ENCODE results near the gene PRM2. TPM values are rescaled to one million over a fixed set of nuclear protein-coding genes. Genes with fewer than 3 reads are reported as not detected.

The PRM2 gene
- total RNA-seq, 2 donors from 2014 or later: not detected

DNA sequence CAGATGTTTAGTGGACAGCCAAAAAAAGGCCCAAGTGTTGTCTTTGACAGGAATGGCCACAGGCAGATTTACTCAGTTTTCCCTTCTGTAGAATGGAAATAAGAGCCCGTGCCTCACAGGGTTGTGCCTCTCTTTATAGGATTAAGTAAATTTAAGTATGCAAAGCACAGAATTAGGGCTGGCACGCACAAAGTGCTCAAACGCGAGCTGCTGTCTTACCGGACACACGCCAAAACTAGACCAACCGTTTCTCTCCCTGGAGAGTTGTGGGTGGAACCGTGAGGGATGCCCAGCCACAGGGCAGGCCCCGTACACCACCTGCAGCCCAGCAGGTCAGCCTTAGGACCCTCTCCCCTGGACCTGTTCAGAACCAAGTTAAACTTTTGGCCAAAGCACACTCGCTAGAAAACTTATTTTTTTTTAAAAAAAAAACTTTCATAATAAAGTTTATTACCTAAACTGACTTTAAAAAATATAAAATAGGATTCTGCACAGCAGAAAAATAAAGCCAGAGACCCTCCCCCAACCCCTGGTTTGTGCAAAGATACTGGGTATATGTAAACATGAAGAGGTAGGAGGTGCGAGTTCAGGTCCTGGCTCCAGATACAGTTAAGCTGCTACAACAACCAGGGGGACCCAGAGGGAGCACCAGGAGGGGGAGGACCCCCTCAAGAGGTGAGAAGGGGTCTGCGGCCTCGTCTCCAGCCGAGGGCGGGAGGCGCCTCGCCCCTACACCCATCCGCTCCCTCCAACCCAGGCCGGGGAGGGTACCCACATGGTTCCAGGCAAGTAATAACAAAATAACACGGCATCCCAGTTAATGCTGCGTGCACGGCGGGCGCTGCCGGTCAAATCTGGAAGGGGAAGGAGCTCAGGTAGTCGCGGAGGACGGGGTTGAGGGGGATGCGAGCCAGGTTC is 22.0 kb downstream of the PRM2 start:
- Mint-ChIP-seq H3K27ac (peak overlapping the region; percentile 98), H3K4me3 (peak overlapping the region; percentile 97), H3K4me1 (peaks cover 28% of the 10 kb centered on the region), H3K27me3 (no peaks in the 10 kb centered on the region), H3K9me3 (no peaks in the 10 kb centered on the region), H3K36me3 (ENCODE audit: low read depth) (peaks cover 65% of the 10 kb centered on the region)
- ATAC-seq (replicated peaks): no peak

DNA sequence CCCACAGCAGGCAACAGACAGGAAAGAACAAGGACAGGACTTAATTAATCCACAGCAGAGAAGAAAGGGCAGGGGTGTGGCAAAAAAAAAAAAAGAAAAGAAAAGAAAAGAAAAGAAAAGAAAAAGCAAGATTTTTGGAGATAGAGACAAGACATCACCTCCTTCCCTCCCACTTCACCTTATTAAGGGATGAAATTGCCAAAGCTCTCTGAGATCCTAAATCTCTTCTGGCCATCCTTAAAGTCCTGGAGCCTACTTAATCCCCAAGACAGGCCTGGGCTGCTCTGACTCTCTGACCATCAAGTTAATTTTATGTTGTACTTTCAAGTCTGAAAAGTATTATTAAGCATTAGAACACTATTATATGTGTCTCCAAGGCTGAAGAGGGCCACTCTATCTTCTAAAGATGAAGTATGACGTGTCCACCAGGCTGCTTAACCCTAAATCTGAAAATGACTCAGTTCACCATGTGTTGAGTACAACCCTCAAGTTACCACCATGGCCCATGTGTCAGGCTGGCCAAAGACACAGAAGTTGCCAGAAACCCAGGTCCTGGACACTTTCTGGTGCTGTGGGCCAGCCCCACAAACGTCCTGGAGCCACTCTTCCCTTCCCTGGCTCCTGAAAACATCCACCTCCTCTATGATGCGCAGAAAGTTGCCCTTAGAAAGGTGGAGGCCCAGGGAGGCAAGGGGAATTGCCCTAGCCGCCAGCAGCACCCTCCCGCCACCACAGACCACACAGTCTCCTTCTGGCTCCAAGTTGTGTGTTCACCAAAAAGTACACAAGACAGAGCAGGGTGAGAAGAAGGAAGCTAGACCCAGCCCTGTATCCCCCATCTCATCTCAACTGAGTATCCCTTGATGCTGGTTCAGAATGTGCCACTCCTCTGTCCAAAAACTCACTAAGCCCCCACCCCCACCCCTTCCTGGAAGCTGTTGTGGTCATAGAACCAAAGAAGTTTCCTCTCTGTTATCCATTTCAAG is 23.0 kb downstream of the PRM2 start:
- Mint-ChIP-seq H3K9me3 (no peaks in the 10 kb centered on the region), H3K27me3 (no peaks in the 10 kb centered on the region), H3K4me3 (peak overlapping the region; percentile 97), H3K36me3 (ENCODE audit: low read depth) (peaks cover 65% of the 10 kb centered on the region), H3K4me1 (peaks cover 29% of the 10 kb centered on the region), H3K27ac (peak overlapping the region; percentile 98)
- ATAC-seq (replicated peaks): peak; percentile 50

DNA sequence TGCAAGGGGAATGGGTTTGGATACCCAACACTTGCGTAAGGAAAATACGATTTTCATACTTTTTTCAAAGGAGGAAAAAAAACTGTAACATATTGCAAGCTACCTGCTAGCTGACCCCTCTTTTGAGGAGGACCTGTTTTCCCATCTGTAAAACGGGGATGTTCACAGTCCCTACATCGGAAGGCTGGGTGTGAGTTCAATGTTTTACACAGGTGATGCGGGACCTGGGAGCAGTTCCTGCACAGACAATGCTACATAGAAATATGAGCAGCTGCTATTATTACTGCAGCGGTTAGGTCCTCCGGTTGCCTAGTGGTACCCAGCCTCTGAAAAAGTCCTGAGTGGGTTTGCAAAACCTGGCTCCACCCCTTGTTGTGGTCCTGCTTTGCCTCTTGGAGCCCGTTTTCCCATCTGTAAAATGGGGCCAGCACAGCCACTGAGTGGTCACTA is 23.8 kb downstream of the PRM2 start:
- H3K27ac Mint-ChIP-seq: peak overlapping the region; percentile 98
- peaks cover 23% of the 10 kb centered on the region for H3K4me1 Mint-ChIP-seq
- H3K4me3 Mint-ChIP-seq: peak overlapping the region; percentile 97

DNA sequence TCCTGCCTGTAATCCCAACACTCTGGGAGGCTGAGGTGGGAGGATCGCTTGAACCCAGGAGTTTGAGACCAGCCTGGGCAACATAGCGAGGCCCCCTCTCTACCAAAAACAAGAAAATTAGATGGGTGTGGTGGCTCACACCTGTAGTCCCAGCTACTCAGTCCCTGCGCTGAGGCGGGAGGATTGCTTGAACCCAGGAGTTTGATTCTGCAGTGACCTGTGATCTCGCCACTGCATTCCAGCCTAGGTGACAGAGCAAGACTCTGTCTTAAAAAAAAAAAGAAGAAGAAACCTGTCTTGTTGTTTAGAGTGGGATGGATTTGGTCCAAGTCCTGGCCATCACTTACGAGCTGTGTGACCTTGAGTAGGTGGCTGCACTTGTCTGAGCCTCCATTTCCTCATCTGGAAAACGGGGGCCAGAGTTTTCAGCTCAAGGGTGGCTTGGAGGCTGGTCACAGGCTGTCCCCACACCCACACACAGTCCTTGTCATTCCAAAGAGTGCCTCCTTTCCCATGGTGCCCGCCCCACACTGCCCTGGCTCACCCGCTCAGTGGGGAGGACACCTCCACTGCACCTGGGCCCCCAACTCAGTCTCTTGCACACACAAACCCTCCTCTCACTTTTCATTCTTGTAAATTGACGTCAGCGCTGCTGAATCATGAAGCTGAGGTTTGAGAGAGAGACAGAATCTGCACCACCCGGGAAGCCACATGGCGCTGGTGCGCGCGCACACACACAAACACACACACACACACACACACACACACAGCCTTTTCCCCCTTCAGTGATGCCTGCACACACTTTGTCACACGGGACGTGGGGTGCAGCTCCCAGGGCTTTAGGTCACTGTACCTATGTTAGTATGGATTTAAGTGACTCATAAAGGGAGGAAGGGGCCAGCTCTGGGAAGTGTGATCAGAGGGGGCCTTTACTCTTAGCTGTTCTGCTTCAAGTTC is 24.5 kb downstream of the PRM2 start:
- Mint-ChIP-seq H3K4me3 (peak overlapping the region; percentile 97), H3K36me3 (ENCODE audit: low read depth) (peaks cover 59% of the 10 kb centered on the region), H3K9me3 (no peaks in the 10 kb centered on the region), H3K4me1 (peaks cover 17% of the 10 kb centered on the region), H3K27ac (peak overlapping the region; percentile 98), H3K27me3 (no peaks in the 10 kb centered on the region)
- ATAC-seq (replicated peaks): peak; percentile 53

More for the DNA sequence above, 23.8 kb downstream of the PRM2 start:
- Mint-ChIP-seq H3K36me3 (ENCODE audit: low read depth) (peaks cover 65% of the 10 kb centered on the region), H3K9me3 (no peaks in the 10 kb centered on the region), H3K27me3 (no peaks in the 10 kb centered on the region)
- ATAC-seq (replicated peaks): no peak

DNA sequence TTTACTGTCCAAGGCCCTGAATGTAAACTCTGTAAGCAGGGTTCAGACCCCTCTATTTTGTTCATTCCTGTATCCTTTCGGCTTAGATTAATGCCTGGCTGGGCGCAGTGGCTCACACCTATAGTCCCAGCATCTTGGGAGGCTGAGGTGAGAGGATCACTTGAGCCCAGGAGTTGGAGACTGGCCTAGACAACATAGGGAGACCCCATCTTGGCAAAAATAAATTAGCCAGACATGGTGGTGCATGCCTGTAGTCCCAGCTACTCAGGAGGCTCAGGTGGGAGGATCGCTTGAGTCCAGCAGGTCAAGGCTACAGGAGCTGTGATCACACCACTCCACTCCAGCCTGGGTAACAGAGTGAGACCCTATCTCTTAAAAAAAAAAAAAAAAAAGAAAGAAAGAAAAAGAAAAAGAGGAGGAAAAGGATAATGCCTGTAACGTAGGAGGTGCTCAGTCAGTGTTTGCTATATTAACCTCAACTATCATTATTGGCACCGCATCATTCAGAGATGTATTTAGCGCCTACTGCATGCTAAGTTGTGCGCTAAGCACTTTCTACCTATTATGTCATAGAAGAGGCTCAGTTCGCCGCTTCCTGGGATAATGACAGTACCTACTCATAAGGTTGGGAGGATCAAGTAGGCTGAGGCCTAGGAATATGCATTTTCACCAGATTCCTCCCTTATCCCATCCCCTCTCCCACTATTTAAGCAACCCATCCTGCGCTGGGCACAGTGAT is 25.3 kb downstream of the PRM2 start:
- H3K27me3 Mint-ChIP-seq: no peaks in the 10 kb centered on the region
- H3K36me3 Mint-ChIP-seq (ENCODE audit: low read depth): peaks cover 51% of the 10 kb centered on the region
- H3K27ac Mint-ChIP-seq: peak overlapping the region; percentile 98
- H3K4me3 Mint-ChIP-seq: peak overlapping the region; percentile 97
- H3K9me3 Mint-ChIP-seq: no peaks in the 10 kb centered on the region
- no peak for ATAC-seq (replicated peaks)
- peaks cover 17% of the 10 kb centered on the region for H3K4me1 Mint-ChIP-seq

DNA sequence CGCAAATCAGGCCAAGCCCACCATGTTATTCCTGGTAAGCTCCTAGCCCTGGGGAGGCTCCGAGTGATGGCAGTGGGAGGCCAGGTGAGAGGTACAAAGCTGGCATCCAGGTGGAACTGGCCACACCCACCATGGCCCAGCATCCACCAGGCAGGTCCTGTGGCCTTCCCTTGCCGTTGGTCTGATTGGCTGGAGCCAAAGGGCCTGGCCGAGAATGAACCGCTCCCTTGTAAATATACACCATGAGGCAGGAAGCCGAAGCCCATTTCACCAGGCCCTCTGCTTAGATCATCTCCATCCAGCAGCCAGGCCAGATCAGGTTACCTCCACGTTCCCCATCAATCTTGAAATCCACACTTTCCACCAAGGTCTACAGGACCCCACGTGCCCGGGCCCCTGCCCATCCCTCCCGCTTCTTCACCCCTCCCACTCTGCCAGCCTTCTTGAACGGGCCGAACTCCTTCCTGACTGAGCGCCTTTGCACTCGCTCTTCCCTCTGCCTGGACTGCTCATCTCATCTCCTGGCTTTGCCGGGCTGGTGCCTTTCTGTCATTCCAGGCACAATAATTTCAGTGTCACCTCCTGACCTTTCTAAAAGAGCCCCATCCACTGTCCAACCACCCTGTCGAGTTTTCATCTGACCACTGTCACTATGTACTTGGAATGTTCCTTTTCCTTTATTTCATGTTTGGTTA is 26.0 kb downstream of the PRM2 start:
- Mint-ChIP-seq H3K27ac (peak overlapping the region; percentile 98), H3K36me3 (ENCODE audit: low read depth) (peaks cover 48% of the 10 kb centered on the region), H3K9me3 (no peaks in the 10 kb centered on the region), H3K4me3 (peak overlapping the region; percentile 97), H3K27me3 (no peaks in the 10 kb centered on the region), H3K4me1 (peaks cover 24% of the 10 kb centered on the region)
- ATAC-seq (replicated peaks): no peak

DNA sequence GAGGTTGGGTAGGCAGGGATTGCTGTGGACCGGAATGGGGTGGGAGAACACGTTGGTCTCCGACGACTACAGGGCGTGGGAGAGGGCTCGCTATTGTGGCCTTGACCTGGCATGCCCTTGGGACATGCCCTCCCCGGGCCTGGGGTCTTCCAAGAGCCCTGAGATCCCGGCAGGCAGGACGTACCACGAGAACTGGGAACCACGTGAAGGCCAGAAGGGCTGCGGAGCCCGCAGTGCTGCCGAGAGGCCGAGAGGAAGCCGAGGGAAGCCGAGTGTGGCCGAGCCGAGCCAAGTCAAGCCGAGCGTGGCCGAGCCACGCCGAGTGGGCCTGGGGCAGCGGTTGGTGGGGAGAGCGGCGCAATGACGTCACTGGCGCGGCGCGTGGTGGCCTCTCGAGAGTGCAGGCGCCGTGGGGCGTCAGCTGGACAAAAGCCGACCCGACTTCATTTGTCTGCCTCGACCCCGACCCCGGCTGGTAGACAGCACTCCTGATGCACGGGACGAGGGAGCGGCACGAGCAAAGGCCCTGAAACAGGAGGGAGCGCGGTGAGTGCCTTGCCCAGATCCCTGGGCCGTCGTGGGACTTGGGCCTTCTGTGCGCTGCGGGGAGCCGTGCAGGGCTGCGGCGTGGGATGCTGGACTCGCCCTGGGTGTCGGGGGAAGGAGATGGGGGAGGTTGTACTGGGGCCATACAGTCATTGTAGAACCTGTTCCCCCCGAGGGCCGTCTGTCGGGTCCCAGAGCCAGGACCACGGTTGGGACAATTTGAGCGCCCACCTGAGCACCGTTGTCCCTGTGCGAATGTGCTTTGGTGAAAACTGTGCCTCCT is 26.8 kb downstream of the PRM2 start:
- no peak for ATAC-seq (replicated peaks)
- Mint-ChIP-seq H3K27ac (peak overlapping the region; percentile 36), H3K27me3 (no peaks in the 10 kb centered on the region), H3K9me3 (no peaks in the 10 kb centered on the region), H3K4me1 (peaks cover 30% of the 10 kb centered on the region), H3K4me3 (peak overlapping the region; percentile 9), H3K36me3 (ENCODE audit: low read depth) (peaks cover 40% of the 10 kb centered on the region)

DNA sequence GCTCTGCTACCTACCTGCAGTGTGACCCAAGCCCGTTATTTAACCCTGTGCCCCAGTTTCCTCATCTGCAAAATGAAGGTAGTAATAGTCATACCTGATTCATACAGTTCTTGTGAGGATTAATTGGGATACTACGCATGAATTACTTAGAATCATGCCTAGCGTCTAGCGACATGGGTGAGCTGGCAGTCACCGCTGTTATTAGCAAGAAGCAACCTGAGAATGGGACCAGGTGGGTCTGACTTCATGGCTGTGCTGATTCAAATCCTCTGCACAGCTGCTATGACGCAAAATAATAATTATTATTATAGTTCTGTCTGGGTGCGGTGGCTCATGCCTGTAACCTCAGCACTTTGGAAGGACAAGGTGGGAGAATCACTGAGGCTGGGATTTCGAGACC is 28.1 kb downstream of the PRM2 start:
- H3K4me3 Mint-ChIP-seq: peak overlapping the region; percentile 62
- no peaks in the 10 kb centered on the region for H3K27me3 Mint-ChIP-seq
- peaks cover 27% of the 10 kb centered on the region for H3K36me3 Mint-ChIP-seq (ENCODE audit: low read depth)
- peak; percentile 8 for ATAC-seq (replicated peaks)
- H3K27ac Mint-ChIP-seq: peak overlapping the region; percentile 86
- peaks cover 30% of the 10 kb centered on the region for H3K4me1 Mint-ChIP-seq
- no peaks in the 10 kb centered on the region for H3K9me3 Mint-ChIP-seq

DNA sequence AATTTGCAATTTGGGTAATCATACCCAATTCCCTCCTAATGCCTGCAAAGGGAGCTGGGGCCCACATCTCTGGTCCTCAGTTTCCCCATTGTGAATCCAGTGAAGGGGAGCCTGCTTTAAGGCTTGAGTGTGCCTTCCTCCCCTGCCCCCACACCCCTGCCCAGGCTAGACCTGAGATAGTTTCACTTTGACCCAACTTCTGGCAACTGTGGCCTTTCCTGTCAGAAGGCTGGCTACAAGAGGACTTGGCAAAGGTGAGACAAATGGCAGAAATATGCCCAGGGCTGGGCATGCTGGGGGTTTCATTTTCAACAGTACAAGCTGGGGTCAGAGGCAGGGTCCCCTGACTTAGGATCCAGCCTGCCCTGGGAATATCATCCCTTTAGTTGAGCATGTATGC is 30.3 kb downstream of the PRM2 start:
- H3K36me3 Mint-ChIP-seq (ENCODE audit: low read depth): peaks cover 8% of the 10 kb centered on the region
- H3K9me3 Mint-ChIP-seq: no peaks in the 10 kb centered on the region
- H3K27me3 Mint-ChIP-seq: no peaks in the 10 kb centered on the region
- H3K27ac Mint-ChIP-seq: peak overlapping the region; percentile 86
- peaks cover 22% of the 10 kb centered on the region for H3K4me1 Mint-ChIP-seq
- H3K4me3 Mint-ChIP-seq: peak overlapping the region; percentile 62
- peak; percentile 57 for ATAC-seq (replicated peaks)

DNA sequence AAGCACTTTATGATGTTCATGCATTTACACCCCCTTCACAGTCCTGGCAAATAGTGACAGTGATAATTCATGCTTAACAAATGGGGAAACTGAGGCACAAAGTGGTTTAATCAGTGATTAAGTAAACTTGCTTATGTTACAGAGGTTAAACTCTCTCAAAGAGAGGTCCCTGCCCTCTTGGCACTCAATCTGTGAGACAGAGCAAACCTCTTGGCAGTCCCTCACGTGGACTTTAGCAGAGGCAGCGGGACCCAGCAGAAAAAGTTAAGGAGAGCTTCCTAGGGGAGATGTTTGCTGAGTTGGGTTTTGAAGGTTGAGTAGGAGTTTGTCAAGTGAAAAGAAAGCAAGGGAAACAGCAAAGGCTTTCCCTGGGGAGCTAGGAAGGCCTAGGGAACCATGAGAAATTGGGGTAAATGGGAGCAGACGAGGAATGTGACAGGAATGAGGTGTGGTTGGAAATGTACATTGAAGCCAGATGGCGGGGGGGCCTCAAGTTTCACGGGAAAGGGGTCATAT is 31.0 kb downstream of the PRM2 start:
- no peak for ATAC-seq (replicated peaks)
- Mint-ChIP-seq H3K4me3 (peak overlapping the region; percentile 62), H3K4me1 (peaks cover 23% of the 10 kb centered on the region), H3K27me3 (no peaks in the 10 kb centered on the region), H3K36me3 (ENCODE audit: low read depth) (peaks cover under 1% of the 10 kb centered on the region), H3K27ac (peak overlapping the region; percentile 44), H3K9me3 (no peaks in the 10 kb centered on the region)

DNA sequence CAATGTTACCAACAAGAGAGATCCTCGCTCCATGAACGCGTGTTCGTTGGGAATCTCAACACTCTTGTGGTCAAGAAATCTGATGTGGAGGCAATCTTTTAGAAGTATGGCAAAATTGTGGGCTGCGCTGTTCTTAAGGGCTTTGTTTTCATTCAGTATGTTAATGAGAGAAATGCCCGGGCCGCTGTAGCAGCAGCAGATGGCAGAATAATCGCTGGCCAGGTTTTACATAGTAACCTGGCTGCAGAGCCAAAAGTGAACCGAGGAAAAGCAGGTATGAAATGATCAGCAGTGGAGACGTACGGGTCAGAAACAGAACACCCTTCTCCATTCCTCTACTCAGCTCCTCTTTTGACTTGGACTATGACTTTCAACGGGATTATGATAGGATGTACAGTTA is 33.6 kb downstream of the PRM2 start:
- H3K36me3 Mint-ChIP-seq (ENCODE audit: low read depth): no peaks in the 10 kb centered on the region
- no peak overlapping the region for H3K27ac Mint-ChIP-seq
- H3K4me1 Mint-ChIP-seq: peaks cover 24% of the 10 kb centered on the region
- ATAC-seq (replicated peaks): no peak
- no peak overlapping the region for H3K4me3 Mint-ChIP-seq
- no peaks in the 10 kb centered on the region for H3K9me3 Mint-ChIP-seq
- H3K27me3 Mint-ChIP-seq: no peaks in the 10 kb centered on the region
